GM06990 (cell line): Measurements from ENCODE around the gene FMN2.

Experiments used
- DNase-seq: peaks from one replicate; pipeline ENCODE4 v3.0.0-alpha.2; 2011; ENCODE audit not compliant: insufficient read length; ENCODE audit errors: extremely low read depth
- H3K27me3 ChIP-seq: replicated peaks from 2 replicates; pipeline ENCODE4 v1.6.0; 2011; ENCODE audit warnings: low read length; ENCODE audit not compliant: control insufficient read depth, insufficient read depth
- H3K36me3 ChIP-seq: 2 replicates; pipeline ENCODE4 v1.5.1; 2011; ENCODE audit warnings: low read length; ENCODE audit not compliant: control insufficient read depth, insufficient read depth
- H3K4me3 ChIP-seq: replicated peaks from 2 replicates; pipeline ENCODE4 v1.5.1; 2011; ENCODE audit warnings: low read depth, mild to moderate bottlenecking, control low read depth, low read length
- CTCF ChIP-seq: IDR thresholded peaks from 2 replicates; pipeline ENCODE4 v1.5.1; 2011; ENCODE audit warnings: low read length, control low read depth, mild to moderate bottlenecking, inconsistent platforms; ENCODE audit not compliant: insufficient read depth, poor library complexity, severe bottlenecking

FMN2 gene

DNA sequence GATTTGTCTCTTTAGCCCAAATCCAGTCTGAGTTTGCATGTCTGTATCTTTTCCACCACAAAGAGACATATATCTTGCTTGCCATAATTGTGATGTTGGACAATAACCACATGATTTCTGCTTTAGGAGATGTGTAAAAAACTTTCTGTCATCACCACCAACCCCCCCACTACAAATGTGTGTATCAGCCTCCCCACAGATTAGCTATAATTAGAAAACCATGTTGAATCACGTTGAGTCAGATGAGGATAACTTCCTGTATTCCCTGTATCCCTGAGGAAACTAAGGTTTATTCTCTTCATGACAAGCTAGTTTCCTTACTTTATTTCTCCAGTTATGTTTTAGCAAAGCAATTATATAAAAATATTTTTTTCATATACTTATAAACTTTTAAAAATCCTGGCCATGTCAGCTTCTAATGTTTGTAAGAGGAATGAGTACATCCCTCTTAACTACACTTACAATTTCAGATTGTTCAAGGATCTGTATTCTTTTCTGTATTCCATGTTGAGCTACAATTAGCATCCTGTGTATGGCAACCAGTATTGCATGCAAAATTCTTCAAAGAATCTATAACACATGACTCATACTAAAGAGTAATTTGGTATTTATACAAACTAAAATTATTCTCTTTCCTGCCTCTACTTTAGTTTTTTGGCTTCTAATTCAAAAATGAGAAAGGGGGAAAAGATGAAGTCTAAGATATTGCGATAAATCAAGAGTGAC, 143.0 kb downstream of the FMN2 start:
- no peak for DNase-seq
- no peaks in the 10 kb centered on the region for H3K36me3 ChIP-seq
- no peaks in the 10 kb centered on the region for H3K27me3 ChIP-seq
- TF ChIP-seq CTCF = no peak
- no peak overlapping the region for H3K4me3 ChIP-seq

- H3K36me3 ChIP-seq = no peaks in the 10 kb centered on the region
These were observed 144.0 kb downstream of the FMN2 start for GRCh38 chr1:240235521-240236288.

DNA sequence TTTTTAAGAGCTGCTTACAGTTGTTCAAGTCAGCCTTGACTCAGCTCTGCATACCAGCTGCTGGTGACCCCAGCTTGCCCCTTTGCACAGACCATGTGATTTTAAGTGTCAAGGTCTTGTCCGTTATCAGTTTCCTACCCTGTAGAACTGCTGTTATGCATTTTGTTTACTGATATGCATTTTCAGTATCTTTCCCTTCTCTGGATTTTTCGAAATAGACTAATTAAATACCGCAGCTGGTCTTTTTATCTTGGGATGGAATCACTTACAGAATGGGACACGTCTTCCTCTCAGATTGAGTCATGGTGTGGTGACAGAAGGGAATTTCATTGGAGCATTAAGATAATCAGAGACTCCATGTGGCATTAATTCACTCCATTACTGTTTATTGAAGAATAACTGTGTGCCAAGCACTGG, 145.6 kb downstream of the FMN2 start:
- no peak overlapping the region for H3K4me3 ChIP-seq
- H3K36me3 ChIP-seq = no peaks in the 10 kb centered on the region
- no peaks in the 10 kb centered on the region for H3K27me3 ChIP-seq
- DNase-seq = no peak
- TF ChIP-seq CTCF = no peak

More at GRCh38 chr1:240235521-240236288, 144.0 kb downstream of the FMN2 start:
- TF ChIP-seq CTCF = no peak
- no peaks in the 10 kb centered on the region for H3K27me3 ChIP-seq
- no peak overlapping the region for H3K4me3 ChIP-seq
- DNase-seq = no peak

GRCh38 chr1:240239309-240239708, 147.6 kb downstream of the FMN2 start:
- H3K4me3 ChIP-seq = no peak overlapping the region
- no peak for DNase-seq
- no peaks in the 10 kb centered on the region for H3K27me3 ChIP-seq
- H3K36me3 ChIP-seq = no peaks in the 10 kb centered on the region
- TF ChIP-seq CTCF = no peak

- Histone ChIP-seq H3K4me3 (no peak overlapping the region), H3K36me3 (no peaks in the 10 kb centered on the region), H3K27me3 (no peaks in the 10 kb centered on the region)
- no peak for TF ChIP-seq CTCF
- no peak for DNase-seq
These were observed 149.6 kb downstream of the FMN2 start for GRCh38 chr1:240241278-240241677.
